HL-60 (cell line): ENCODE measurements around the gene HOXB5.

Source experiments
- CTCF ChIP-seq: IDR thresholded peaks from one replicate; pipeline ENCODE4 v1.5.1; 2011; ENCODE audit warnings: low read length, control low read depth, inconsistent platforms; ENCODE audit not compliant: insufficient read depth
- GABPA ChIP-seq: IDR thresholded peaks from 2 replicates; pipeline ENCODE4 v1.6.1; 2012; ENCODE audit warnings: low read depth
- POLR2AphosphoS5 ChIP-seq: IDR thresholded peaks from 2 replicates; pipeline ENCODE4 v1.6.1; 2012; ENCODE audit warnings: low read depth
- REST ChIP-seq: IDR thresholded peaks from 2 replicates; pipeline ENCODE4 v1.6.1; 2012; ENCODE audit warnings: low read depth; ENCODE audit not compliant: insufficient replicate concordance
- SPI1 ChIP-seq: IDR thresholded peaks from 2 replicates; pipeline ENCODE4 v1.6.1; 2012; ENCODE audit warnings: low read depth, mild to moderate bottlenecking, borderline replicate concordance

GRCh38 chr17:48642059-48642842 lies 48.7 kb upstream of the HOXB5 start:
- TF ChIP-seq CTCF: no peak
- no peak for TF ChIP-seq POLR2AphosphoS5
- TF ChIP-seq REST: no peak
- no peak for TF ChIP-seq SPI1
- no peak for TF ChIP-seq GABPA
